Hair follicle dermal papilla cell (primary cell): Measurements from ENCODE around the gene RNF213. TPM values are rescaled to one million over a fixed set of nuclear protein-coding genes. Genes with fewer than 3 reads are reported as not detected.

Experiments
- small RNA-seq: library from RNA; depleted of rRNA; stranded (forward); fragments of <200 nt; gene quantifications from one replicate; pipeline ENCODE3, GENCODE V24; 2012
- total RNA-seq: library from RNA; depleted of rRNA; stranded (reverse); fragments of >200 nt; gene quantifications from 2 replicates; pipeline ENCODE4 v1.2.3, GENCODE V29; 2012

Gene RNF213
- 160 and 199 TPM in 2 replicates for total RNA-seq

DNA sequence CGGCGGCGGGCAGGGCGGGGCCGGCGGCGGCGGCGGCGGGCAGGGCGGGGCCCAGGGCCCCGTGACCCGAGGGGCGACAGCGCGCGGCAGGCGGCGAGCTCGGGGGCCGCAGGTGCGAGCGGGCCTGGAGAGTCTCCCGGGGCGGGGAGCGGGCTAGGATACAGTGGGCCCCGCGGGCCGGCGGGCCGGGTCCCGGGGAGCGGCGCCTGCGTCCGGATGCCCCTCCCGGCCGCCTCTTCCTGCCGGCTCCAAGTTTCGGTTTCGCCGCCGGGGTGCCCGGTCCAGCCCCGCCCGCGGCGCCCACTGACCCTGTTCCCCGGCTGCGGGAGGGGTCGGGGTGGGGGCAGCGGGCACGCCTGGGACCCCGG, at the start of gene RNF213:
Gene RNF213, plus strand, starts transcription at position 62 of the 368 bp plus-strand sequence. CDS start 2,830 bp downstream, outside the sequence.

DNA sequence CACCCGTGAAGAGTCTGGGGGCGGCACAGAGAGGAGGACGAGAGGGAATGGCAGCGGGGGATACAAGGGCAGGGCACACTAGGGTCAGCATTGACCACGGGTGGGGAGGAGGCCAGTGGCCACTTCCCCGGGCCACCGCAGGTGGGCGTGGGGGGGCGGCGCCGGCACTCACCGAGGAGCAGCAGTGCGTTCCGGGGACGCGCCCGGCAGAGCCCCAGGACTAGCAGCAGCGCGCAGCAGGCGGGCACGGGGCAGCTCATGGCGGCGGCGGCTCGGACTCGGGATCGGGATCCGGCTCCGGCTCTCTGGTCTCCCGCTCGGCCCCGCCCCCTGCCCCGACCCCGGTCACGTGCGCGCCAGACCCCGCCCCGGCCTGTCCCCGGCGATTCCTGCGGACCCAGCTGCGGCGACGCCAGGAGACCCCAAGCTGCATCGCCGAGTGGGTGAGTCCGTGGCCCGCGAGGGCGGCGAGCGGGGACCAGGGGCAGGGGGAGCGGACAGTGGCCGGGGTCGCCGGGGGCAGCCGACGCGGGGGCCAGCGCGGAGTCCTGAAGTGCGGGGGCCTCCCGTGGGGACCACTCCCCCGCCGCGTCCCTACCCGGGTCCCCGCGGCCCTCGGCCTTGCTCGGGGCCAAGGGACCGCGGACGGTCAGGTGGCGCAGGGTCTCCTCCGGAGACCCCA, 40.5 kb upstream of the RNF213 start, which contains the start of the genes SGSH and SLC26A11:
Gene SGSH, minus strand, starts transcription at position 280 of the 682 bp plus-strand sequence. Its CDS starts 20 bp downstream, at position 260.
Gene SLC26A11, plus strand, starts transcription at position 374 of the 682 bp plus-strand sequence. CDS start 1,134 bp downstream, outside the sequence.

GRCh38 chr17:80414803-80415625, 154.4 kb downstream of the RNF213 start, which contains the start of gene ENDOV:
Gene ENDOV (plus strand): TSS chr17:80415167. CDS start chr17:80415195, 28 bp downstream.

Small RNA genes within 50 kb of the gene (small RNA-seq; reads per million reads assigned to genes)
- gene MIR4730 = 2.3 reads per million, percentile 52 among the genes with 10 or more reads in this experiment

Other genes with a start within 250 kb of the RNF213 start
- 28.7 and 38.3 TPM in 2 replicates for gene TBC1D16, start 225.0 kb upstream of the RNF213 start, total RNA-seq
- 3.5 and 4.7 TPM in 2 replicates for gene CCDC40, start 224.2 kb upstream of the RNF213 start, total RNA-seq
- 30.1 and 52.2 TPM in 2 replicates for gene GAA, start 159.3 kb upstream of the RNF213 start, total RNA-seq
- gene EIF4A3, start 113.7 kb upstream of the RNF213 start, total RNA-seq = 60.0 and 63.9 TPM in 2 replicates
- not detected in 2 replicates for gene CARD14, start 90.8 kb upstream of the RNF213 start, total RNA-seq
- 17.4 and 18.5 TPM in 2 replicates for gene SGSH, start 40.5 kb upstream of the RNF213 start, total RNA-seq
- 20.0 and 20.8 TPM in 2 replicates for gene SLC26A11, start 40.4 kb upstream of the RNF213 start, total RNA-seq
- gene ENDOV, start 154.3 kb downstream of the RNF213 start, total RNA-seq = 21.6 and 27.7 TPM in 2 replicates
- 1.1 and 3.4 TPM in 2 replicates for gene NPTX1, start 215.8 kb downstream of the RNF213 start, total RNA-seq